Activated CD4-positive, CD25-positive, alpha-beta regulatory T cell treated with anti-CD3 and anti-CD28 coated beads, Interleukin-2, amount 50 U/mL, for 72 hours (primary cell): Measurements from ENCODE around the gene TWSG1.
"Not testable (repeated sequence)": the region's sequence is repeated elsewhere in the genome, so short reads cannot be mapped to it uniquely, and the experiment has no call there.

ENCODE experiments used
- DNase-seq: peaks from one replicate; pipeline ENCODE4 v3.0.0; 2021

The TWSG1 gene

DNA sequence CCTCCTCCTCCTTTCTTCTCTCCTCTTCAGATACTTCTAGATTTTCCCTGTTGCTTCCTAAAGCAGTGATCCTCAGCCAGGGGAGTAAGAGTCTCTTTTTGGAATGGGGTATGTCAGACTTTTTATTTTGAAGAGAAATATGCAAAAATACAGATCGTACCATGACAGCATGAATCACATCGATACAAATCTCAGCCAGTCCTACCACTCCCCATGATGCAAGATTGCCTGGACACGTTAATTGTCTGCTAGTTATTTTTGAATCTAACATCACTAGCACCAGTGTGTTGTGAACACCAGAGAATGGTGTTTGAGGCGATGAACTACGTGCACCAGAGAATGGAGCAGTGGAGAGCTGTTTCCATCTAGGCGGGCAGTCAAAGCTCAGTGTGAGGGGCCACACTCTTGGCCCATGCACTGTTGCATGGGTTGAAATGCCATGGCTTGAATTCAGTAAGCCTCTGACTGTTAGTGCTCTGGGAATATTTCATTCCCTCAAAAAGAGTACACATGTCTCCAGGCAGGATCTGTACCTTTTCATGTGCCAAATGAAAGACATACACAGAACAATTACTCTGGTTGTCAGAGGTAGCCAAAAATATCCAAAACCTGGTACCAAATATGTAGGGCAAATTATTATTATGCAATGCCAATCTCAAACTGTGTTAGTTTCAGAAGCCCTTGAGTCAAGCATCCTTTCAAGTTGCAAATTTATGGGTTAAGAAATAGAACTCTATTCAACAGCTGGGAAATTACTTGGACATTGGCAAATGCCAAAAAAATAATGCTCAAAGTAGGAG is 94.5 kb downstream of the TWSG1 start:
- no peak for DNase-seq

- DNase-seq, result no peak
These were observed 95.1 kb downstream of the TWSG1 start for GRCh38 chr18:9429662-9429993.

DNA sequence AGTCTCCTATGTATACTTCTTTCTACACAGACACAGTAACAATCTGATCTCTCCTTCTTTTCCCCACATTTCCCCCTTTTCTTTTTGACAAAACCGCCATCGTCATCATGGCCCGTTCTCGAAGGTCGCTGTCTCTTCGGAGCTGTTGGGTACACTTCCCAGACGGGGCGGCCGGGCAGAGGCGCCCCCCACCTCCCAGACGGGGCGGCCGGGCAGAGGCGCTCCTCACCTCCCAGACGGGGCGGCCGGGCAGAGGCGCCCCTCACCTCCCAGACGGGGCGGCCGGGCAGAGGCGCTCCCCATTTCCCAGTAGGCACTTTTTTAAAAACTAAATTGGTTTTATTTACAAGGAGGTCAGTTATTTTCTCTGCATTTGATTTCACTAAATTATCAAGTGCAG is 95.7 kb downstream of the TWSG1 start:
- not testable (repeated sequence) for DNase-seq

GRCh38 chr18:9431296-9431695 is 96.7 kb downstream of the TWSG1 start:
- DNase-seq, result no peak

GRCh38 chr18:9433122-9433521 is 98.5 kb downstream of the TWSG1 start:
- not testable (repeated sequence) for DNase-seq

GRCh38 chr18:9433671-9434121 is 99.1 kb downstream of the TWSG1 start:
- no peak for DNase-seq

DNA sequence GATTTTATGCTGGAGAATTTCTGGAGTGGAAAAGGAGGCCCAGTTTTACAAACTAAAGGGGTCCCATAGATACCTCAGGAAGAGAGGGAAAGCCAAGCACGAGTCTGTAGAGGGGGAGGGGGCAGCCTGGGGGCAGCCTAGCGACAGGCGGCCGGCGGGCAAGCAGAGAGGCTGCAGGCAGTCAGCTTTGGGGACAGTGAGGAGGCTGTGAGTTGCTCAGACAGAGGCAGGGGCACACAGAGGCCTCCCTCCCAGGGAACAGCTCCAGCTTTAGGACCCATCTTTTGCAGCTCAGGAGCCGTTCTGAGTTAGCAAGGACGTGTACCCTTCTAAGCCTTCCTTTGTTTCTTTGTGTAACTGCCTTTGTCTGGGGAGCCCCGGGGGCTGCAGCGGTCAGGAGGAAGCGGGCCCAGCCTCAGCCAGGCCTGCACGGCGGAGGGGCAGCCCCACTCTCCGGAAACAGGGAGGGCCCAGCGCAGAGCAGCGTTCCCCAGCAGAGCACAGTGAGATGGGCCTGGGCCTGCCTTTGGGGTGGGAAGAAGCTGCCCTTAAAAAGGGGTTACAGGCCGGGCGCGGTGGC is 99.6 kb downstream of the TWSG1 start:
- DNase-seq, result no peak

DNA sequence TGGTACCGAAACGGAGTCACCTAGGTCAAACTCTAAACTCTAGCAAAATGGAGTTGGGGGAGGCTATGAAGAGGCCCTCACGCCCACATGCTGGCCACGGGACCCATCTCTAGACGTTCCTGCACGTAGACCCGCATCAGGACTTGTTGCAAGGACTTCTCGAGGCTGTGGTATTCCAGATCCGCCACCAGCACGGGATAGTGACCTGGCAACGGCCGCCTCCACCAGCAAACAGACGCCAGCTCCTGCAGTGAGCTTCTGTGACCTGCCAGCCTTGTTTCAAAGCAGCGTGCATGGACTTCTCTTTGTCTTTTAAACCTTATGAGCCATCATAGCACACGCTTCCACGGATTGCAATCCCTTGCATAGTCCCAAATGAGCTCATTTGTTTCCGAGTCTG is 100.5 kb downstream of the TWSG1 start:
- DNase-seq, result no peak

DNA sequence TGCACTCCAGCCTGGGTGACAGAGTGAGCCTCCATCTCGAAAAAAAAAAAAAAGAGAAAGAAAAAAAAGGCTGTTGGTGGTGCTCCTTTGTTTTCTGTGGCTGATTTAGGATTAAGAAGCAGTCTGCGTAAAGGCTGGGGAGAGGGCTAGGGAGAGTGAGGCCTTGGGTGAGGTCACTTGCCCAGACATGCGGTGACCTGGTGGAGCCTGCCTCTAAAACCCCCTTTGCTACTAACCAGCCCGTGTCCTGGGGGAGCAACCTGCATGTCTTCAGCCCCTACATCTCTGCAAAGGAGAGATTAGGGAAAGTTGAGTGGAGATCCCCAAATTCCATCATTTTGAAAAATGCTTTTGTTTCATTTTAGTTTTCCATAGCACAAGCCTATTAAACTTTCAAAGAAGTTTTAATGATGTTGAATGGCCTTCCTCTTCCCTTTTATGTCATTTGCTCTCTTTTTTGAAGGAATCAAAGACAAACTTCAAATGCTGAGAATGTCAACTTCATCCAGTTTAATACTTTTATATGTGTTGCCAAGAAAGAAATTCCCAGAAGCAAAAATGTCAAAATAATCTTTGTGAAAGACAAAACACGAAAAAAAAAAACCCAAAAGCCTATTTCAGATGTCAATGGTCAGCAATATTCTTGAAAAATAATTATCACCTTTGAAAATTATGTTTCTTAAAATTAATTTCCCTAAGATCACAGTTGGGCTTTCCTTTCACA is 101.8 kb downstream of the TWSG1 start:
- no peak for DNase-seq

GRCh38 chr18:9437021-9437437 is 102.5 kb downstream of the TWSG1 start:
- no peak for DNase-seq

- no peak for DNase-seq
These were observed 103.1 kb downstream of the TWSG1 start for GRCh38 chr18:9437672-9438071.

GRCh38 chr18:9441061-9441460 is 106.5 kb downstream of the TWSG1 start:
- no peak for DNase-seq

GRCh38 chr18:9444549-9444948 is 110.0 kb downstream of the TWSG1 start:
- no peak for DNase-seq

DNA sequence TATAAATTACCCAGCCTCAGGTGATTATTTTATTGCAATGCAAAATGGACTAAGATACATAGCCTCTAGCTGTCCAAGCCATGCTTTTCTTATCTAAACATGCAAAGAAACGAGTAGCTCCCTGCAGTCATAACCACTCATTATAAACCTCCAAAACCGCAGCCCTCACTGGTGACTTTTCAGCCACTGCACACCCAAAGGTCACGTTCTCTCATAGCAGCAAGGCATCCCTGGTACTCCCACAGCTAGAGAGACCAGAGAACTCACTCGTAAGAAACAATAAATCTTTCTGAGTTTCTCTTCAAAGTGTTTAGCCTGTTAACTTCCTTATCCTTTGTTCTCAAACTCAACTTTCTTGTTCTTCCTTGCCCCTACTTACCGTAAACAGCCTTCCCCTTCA is 112.3 kb downstream of the TWSG1 start:
- no peak for DNase-seq

DNA sequence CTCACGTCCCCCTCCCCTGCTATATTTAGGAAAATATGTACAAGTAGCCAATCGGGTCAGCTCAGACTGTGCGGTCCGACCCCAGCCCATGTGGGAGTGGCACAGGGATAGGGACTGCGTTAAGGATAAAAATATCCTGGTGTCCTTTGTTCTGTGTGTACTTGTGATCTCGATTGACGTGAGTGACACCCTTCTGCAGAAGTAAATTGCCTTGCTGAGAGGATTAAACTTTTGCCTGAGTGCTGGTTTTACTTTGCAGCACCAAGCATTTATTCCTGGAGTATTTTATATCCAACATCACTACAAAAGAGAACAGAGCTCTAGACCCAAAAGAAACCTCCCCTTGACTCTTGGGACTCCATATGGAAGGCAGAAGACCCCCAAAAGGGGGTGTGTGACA is 112.8 kb downstream of the TWSG1 start:
- no peak for DNase-seq

- DNase-seq, result no peak
These were observed 115.2 kb downstream of the TWSG1 start for GRCh38 chr18:9449600-9450414.

GRCh38 chr18:9450920-9451319 is 116.3 kb downstream of the TWSG1 start:
- DNase-seq, result not testable (repeated sequence)
